Vagina (tissue), 2 donors: Measurements from ENCODE around the gene CFAP73. TPM values are rescaled to one million over a fixed set of nuclear protein-coding genes. Genes with fewer than 3 reads are reported as not detected.
A peak's percentile ranks its signal among the peaks of the same experiment; 100 is the strongest.

ENCODE experiments used
- DNase-seq, 2 donors: peaks; one replicate each; pipeline ENCODE4 v3.0.0-alpha.2; 2017; ENCODE audit errors: extremely low spot score in 2 of 2
- H3K27ac ChIP-seq: fragments of 200-600 bp; sonication (generic); one replicate; pipeline ENCODE4 v1.5.1; 2019
- H3K27me3 ChIP-seq: fragments of 200-600 bp; sonication (generic); one replicate; pipeline ENCODE4 v1.5.1; 2019
- H3K36me3 ChIP-seq, 2 donors: fragments of 200-600 bp; sonication (generic); one replicate each; pipeline ENCODE4 v1.5.1; 2017 to 2019
- H3K4me1 ChIP-seq: fragments of 200-600 bp; sonication (generic); one replicate; pipeline ENCODE4 v1.5.1; 2019
- H3K4me3 ChIP-seq, 2 donors: fragments of 200-600 bp; sonication (generic); 1 replicate in 1 of 2; 2 replicates in 1 of 2; pipeline ENCODE4 v1.5.1; 2016 to 2019
- H3K9me3 ChIP-seq: fragments of 200-600 bp; sonication (generic); one replicate; pipeline ENCODE4 v1.5.1; 2019
- CTCF ChIP-seq, 3 experiments: fragments of 450-650 bp in 2 of 3; fragments of 200-600 bp in 1 of 3; sonication (generic) in 1 of 3; IDR thresholded peaks; one replicate each; pipeline ENCODE4 v1.5.1; 2017 to 2019; ENCODE audit warnings: antibody characterized with exemption in 3 of 3, mild to moderate bottlenecking in 2 of 3, moderate library complexity in 2 of 3
- POLR2A ChIP-seq, 2 donors: fragments of 450-650 bp; IDR thresholded peaks; one replicate each; pipeline ENCODE4 v1.6.1; 2017; ENCODE audit warnings: antibody characterized with exemption in 2 of 2, mild to moderate bottlenecking in 2 of 2, moderate library complexity in 2 of 2
- POLR2AphosphoS5 ChIP-seq, 2 donors: sonication (generic); formaldehyde crosslinking; IDR thresholded peaks; one replicate each; pipeline ENCODE4 v1.9.0; 2017; ENCODE audit warnings: antibody characterized with exemption in 2 of 2, mild to moderate bottlenecking in 2 of 2, low read depth in 1 of 2; ENCODE audit not compliant: insufficient read depth in 1 of 2
- intact Hi-C: fragments of 100-400 bp; cut with DNase I; formaldehyde crosslinking; loops from one replicate; pipeline ENCODE4 v1.15.1; 2023
- total RNA-seq: library from RNA; depleted of rRNA; stranded (reverse); fragments of >200 nt; gene quantifications from one replicate; pipeline ENCODE4 v1.2.3, GENCODE V29; 2016

Gene CFAP73
- total RNA-seq, 1 donor from 2014 or later = not detected

- no peaks in the 10 kb centered on the region for H3K36me3 ChIP-seq
- TF ChIP-seq POLR2A (IDR thresholded peaks at IDR 0.05) (no peak), POLR2AphosphoS5 (IDR thresholded peaks at IDR 0.05; ENCODE audit: insufficient read depth in 1 of 2, low read depth in 1 of 2) (no peak), CTCF (IDR thresholded peaks at IDR 0.05) (no peak)
- H3K9me3 ChIP-seq = no peaks in the 10 kb centered on the region
- no peak overlapping the region for H3K4me3 ChIP-seq
- no peaks in the 10 kb centered on the region for H3K27me3 ChIP-seq
- no peak overlapping the region for H3K27ac ChIP-seq
- intact Hi-C loops = no loop called here
- DNase-seq = no peak
- peaks cover 9% of the 10 kb centered on the region for H3K4me1 ChIP-seq
These were observed 15.5 kb upstream of the CFAP73 start for GRCh38 chr12:113134071-113134470.

DNA sequence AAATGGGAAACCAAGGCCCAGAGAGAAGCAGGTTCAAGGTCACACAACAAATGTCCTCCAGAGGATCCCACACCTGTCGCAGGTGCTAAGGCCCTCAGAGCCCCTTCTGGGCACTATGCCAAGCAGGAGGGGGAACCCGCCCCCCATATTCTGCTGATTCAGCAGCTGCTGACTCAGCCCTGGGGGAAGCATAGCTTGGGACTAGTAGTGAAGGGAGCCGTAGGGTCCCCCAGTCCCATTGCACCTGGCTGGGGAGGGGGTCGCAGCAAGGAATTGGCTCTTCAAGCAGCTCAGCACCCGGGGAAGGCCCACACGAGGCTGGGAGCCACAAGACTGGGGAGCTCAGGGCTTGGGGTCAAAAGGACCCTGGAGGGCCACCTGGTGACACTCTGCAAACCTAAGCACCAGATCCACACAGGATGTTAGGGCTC lies 15.0 kb upstream of the CFAP73 start:
- Histone ChIP-seq H3K36me3 (no peaks in the 10 kb centered on the region), H3K9me3 (no peaks in the 10 kb centered on the region), H3K4me3 (peak overlapping the region in 1 of 2 donors; percentile 33), H3K27ac (no peak overlapping the region), H3K4me1 (peaks cover 9% of the 10 kb centered on the region), H3K27me3 (no peaks in the 10 kb centered on the region)
- TF ChIP-seq POLR2A (IDR thresholded peaks at IDR 0.05) (no peak), CTCF (IDR thresholded peaks at IDR 0.05) (no peak), POLR2AphosphoS5 (IDR thresholded peaks at IDR 0.05; ENCODE audit: insufficient read depth in 1 of 2, low read depth in 1 of 2) (no peak)
- intact Hi-C loops = no loop called here
- DNase-seq = no peak

GRCh38 chr12:113135178-113136127 lies 14.1 kb upstream of the CFAP73 start, which contains the start of gene RASAL1:
TSS of gene RASAL1 (minus strand) at chr12:113135761. CDS start at chr12:113135462, 299 bp downstream.
- TF ChIP-seq CTCF (IDR thresholded peaks at IDR 0.05) (no peak), POLR2AphosphoS5 (IDR thresholded peaks at IDR 0.05; ENCODE audit: insufficient read depth in 1 of 2, low read depth in 1 of 2) (no peak), POLR2A (IDR thresholded peaks at IDR 0.05) (no peak)
- Histone ChIP-seq H3K36me3 (no peaks in the 10 kb centered on the region), H3K4me1 (peaks cover 9% of the 10 kb centered on the region), H3K9me3 (no peaks in the 10 kb centered on the region), H3K27me3 (no peaks in the 10 kb centered on the region), H3K27ac (peak within 1 kb of the TSS; percentile 3), H3K4me3 (peak within 1 kb of the TSS in 1 of 2 donors; percentile 33)
- intact Hi-C loops = no loop called here
- no peak for DNase-seq

GRCh38 chr12:113136128-113136989 lies 13.2 kb upstream of the CFAP73 start:
- Histone ChIP-seq H3K27ac (peak overlapping the region; percentile 3), H3K4me3 (no peak overlapping the region)
- TF ChIP-seq POLR2AphosphoS5 (IDR thresholded peaks at IDR 0.05; ENCODE audit: insufficient read depth in 1 of 2, low read depth in 1 of 2) (no peak), CTCF (IDR thresholded peaks at IDR 0.05) (no peak), POLR2A (IDR thresholded peaks at IDR 0.05) (no peak)

More at GRCh38 chr12:113136128-113136989, 13.2 kb upstream of the CFAP73 start:
- no peak for DNase-seq
- Histone ChIP-seq H3K27me3 (no peaks in the 10 kb centered on the region), H3K9me3 (no peaks in the 10 kb centered on the region), H3K4me1 (peaks cover 9% of the 10 kb centered on the region), H3K36me3 (no peaks in the 10 kb centered on the region)
- intact Hi-C loops = no loop called here
